Kidney (tissue), 14 donors: Measurements from ENCODE around the gene ABCB6. TPM values are rescaled to one million over a fixed set of nuclear protein-coding genes. Genes with fewer than 3 reads are reported as not detected.

ENCODE experiments used
- DNase-seq, 5 donors: peaks; one replicate each; pipeline ENCODE4 v3.0.0-alpha.2; 2013 to 2020
- FAIRE-seq: peaks from 2 replicates; lab custom pipeline; 2012; peaks lifted over from hg19 to GRCh38; lab: Jason Lieb, UNC
- H3K27ac ChIP-seq, 2 donors: one replicate each; pipeline ENCODE4 v1.7.0; 2013; ENCODE audit warnings: low read depth in 2 of 2, low read length in 2 of 2, inconsistent platforms in 1 of 2
- H3K27me3 ChIP-seq: one replicate; pipeline ENCODE4 v1.7.1; 2013; ENCODE audit warnings: low read length, inconsistent platforms; ENCODE audit not compliant: control insufficient read depth, insufficient read depth
- H3K36me3 ChIP-seq, 3 donors: one replicate each; pipeline versions ENCODE4 v1.7.0 to v1.7.1; 2013; ENCODE audit warnings: low read length in 3 of 3, control low read depth in 1 of 3, inconsistent platforms in 1 of 3; ENCODE audit not compliant: insufficient read depth in 3 of 3, control insufficient read depth in 2 of 3
- H3K4me1 ChIP-seq, 3 donors: one replicate each; pipeline versions ENCODE4 v1.7.0 to v1.7.1; 2013; ENCODE audit warnings: low read length in 3 of 3, inconsistent platforms in 1 of 3, low read depth in 1 of 3; ENCODE audit not compliant: control insufficient read depth in 2 of 3, insufficient read depth in 2 of 3
- H3K4me3 ChIP-seq, 3 donors: one replicate each; pipeline versions ENCODE4 v1.7.0 to v1.8.1; 2013; ENCODE audit warnings: low read length in 3 of 3, control low read depth in 1 of 3, inconsistent platforms in 1 of 3
- H3K9ac ChIP-seq, 3 donors: one replicate each; pipeline versions ENCODE4 v1.7.0 to v1.7.1; 2013; ENCODE audit warnings: low read length in 3 of 3, control low read depth in 1 of 3, inconsistent platforms in 1 of 3
- H3K9me3 ChIP-seq, 3 donors: one replicate each; pipeline versions ENCODE4 v1.7.0 to v1.7.1; 2013; ENCODE audit warnings: low read length in 3 of 3, control low read depth in 1 of 3, inconsistent platforms in 1 of 3; ENCODE audit not compliant: control insufficient read depth in 2 of 3, insufficient read depth in 1 of 3
- CTCF ChIP-seq: IDR thresholded peaks from 3 replicates; pipeline ENCODE4 v1.5.1; 2012; ENCODE audit warnings: mild to moderate bottlenecking, moderate library complexity, borderline replicate concordance; ENCODE audit not compliant: insufficient read depth; ENCODE audit errors: extremely low read depth
- intact Hi-C: fragments of 100-400 bp; cut with DNase I; formaldehyde crosslinking; loops from one replicate; pipeline ENCODE4 v1.11.1; 2022
- polyA plus RNA-seq: library from polyadenylated mRNA; stranded (reverse); fragments of 350-450 nt; fragmentation: Illumina TruSeq; extraction: RNeasy Lipid Tissue Mini Kit (QIAGEN cat#74804); gene quantifications from one replicate; pipeline ENCODE4 v1.2.3, GENCODE V29; 2014; ENCODE audit warnings: low read depth, low replicate concordance; ENCODE audit not compliant: insufficient read depth
- total RNA-seq: library from RNA; stranded (reverse); fragmentation: NEBNext Ultra II Directional; extraction: Animal tissue kit (Norgen Biotek cat#: 25700); gene quantifications from one replicate; pipeline ENCODE4 v1.2.1, GENCODE V29; 2021
- donor health status: control.
- donor health status: control.
- donor health status: control.
- donor health status: control.
- donor health status: control.
- donor health status: DM: yes; HTN: yes; CAD: no.
- donor health status: Normal renal cell carcinoma (clear cell type).

The ABCB6 gene
- total and polyA plus RNA-seq, 2 donors from 2014 or later: 17.8 to 53.6 TPM

GRCh38 chr2:219160186-219161017 is 58.4 kb downstream of the ABCB6 start, which contains the start of gene NHEJ1:
Gene NHEJ1, minus strand, starts transcription at chr2:219160815. Its CDS starts 2,453 bp downstream, at chr2:219158362.
- Histone ChIP-seq H3K36me3 (peaks cover 0 to 3% (median 0%) of the 10 kb centered on the region in 3 donors), H3K27ac (peak within 1 kb of the TSS; percentile 92 to 95), H3K27me3 (no peaks in the 10 kb centered on the region), H3K4me3 (peak within 1 kb of the TSS; percentile 68 to 69 (median 69)), H3K9me3 (no peaks in the 10 kb centered on the region), H3K9ac (peak within 1 kb of the TSS; percentile 41 to 53 (median 44)), H3K4me1 (peaks cover 0 to 3% (median 0%) of the 10 kb centered on the region in 3 donors)
- TF ChIP-seq CTCF: peak; percentile 95
- DNase-seq: peak; percentile 96 to 98 (median 97)
- intact Hi-C loops: loop anchor here (10.0 kb wide), 1 partner anchor 124 kb away; no protein-coding TSS in a partner anchor
- no peak for FAIRE-seq

Other genes with a start within 250 kb of the ABCB6 start
- not detected for gene FEV, start 233.8 kb downstream of the ABCB6 start, total RNA-seq
- gene FEV, start 233.8 kb downstream of the ABCB6 start, polyA plus RNA-seq: not detected
- gene CRYBA2, start 225.5 kb downstream of the ABCB6 start, total RNA-seq: not detected
- gene CRYBA2, start 225.5 kb downstream of the ABCB6 start, polyA plus RNA-seq: not detected
- gene CFAP65, start 177.4 kb downstream of the ABCB6 start, total RNA-seq: 2.0 TPM
- gene CFAP65, start 177.4 kb downstream of the ABCB6 start, polyA plus RNA-seq: 0.73 TPM
- gene IHH, start 158.0 kb downstream of the ABCB6 start, total RNA-seq: 0.88 TPM
- 3.1 TPM for gene IHH, start 158.0 kb downstream of the ABCB6 start, polyA plus RNA-seq
- 17.5 TPM for gene NHEJ1, start 58.1 kb downstream of the ABCB6 start, total RNA-seq
- 17.7 TPM for gene NHEJ1, start 58.1 kb downstream of the ABCB6 start, polyA plus RNA-seq
- 2.8 TPM for gene SLC23A3, start 48.9 kb downstream of the ABCB6 start, total RNA-seq
- gene SLC23A3, start 48.9 kb downstream of the ABCB6 start, polyA plus RNA-seq: 10.9 TPM
- gene CNPPD1, start 42.0 kb downstream of the ABCB6 start, total RNA-seq: 97.5 TPM
- gene CNPPD1, start 42.0 kb downstream of the ABCB6 start, polyA plus RNA-seq: 131 TPM
- 106 TPM for gene RETREG2, start 40.7 kb downstream of the ABCB6 start, total RNA-seq
- 112 TPM for gene RETREG2, start 40.7 kb downstream of the ABCB6 start, polyA plus RNA-seq
- 44.8 TPM for gene ZFAND2B, start 12.2 kb downstream of the ABCB6 start, total RNA-seq
- gene ZFAND2B, start 12.2 kb downstream of the ABCB6 start, polyA plus RNA-seq: 72.6 TPM
- gene ATG9A, start 10.7 kb upstream of the ABCB6 start, total RNA-seq: 41.5 TPM
- 24.0 TPM for gene ATG9A, start 10.7 kb upstream of the ABCB6 start, polyA plus RNA-seq
- 48.9 TPM for gene ANKZF1, start 10.8 kb upstream of the ABCB6 start, total RNA-seq
- gene ANKZF1, start 10.8 kb upstream of the ABCB6 start, polyA plus RNA-seq: 26.6 TPM
- gene GLB1L, start 26.5 kb upstream of the ABCB6 start, total RNA-seq: 20.6 TPM
- gene GLB1L, start 26.5 kb upstream of the ABCB6 start, polyA plus RNA-seq: 19.7 TPM
- gene STK16, start 26.5 kb upstream of the ABCB6 start, total RNA-seq: 29.9 TPM
- gene STK16, start 26.5 kb upstream of the ABCB6 start, polyA plus RNA-seq: 53.8 TPM
- 0.98 TPM for gene TUBA4B, start 34.3 kb upstream of the ABCB6 start, total RNA-seq
- gene TUBA4B, start 34.3 kb upstream of the ABCB6 start, polyA plus RNA-seq: 15.4 TPM
- 49.4 TPM for gene TUBA4A, start 35.0 kb upstream of the ABCB6 start, total RNA-seq
- 156 TPM for gene TUBA4A, start 35.0 kb upstream of the ABCB6 start, polyA plus RNA-seq
- 94.3 TPM for gene DNAJB2, start 60.4 kb upstream of the ABCB6 start, total RNA-seq
- gene DNAJB2, start 60.4 kb upstream of the ABCB6 start, polyA plus RNA-seq: 128 TPM
- gene PTPRN, start 90.4 kb upstream of the ABCB6 start, total RNA-seq: not detected
- gene PTPRN, start 90.4 kb upstream of the ABCB6 start, polyA plus RNA-seq: not detected
- not detected for gene RESP18, start 113.8 kb upstream of the ABCB6 start, total RNA-seq
- not detected for gene RESP18, start 113.8 kb upstream of the ABCB6 start, polyA plus RNA-seq
- 53.3 TPM for gene DNPEP, start 169.0 kb upstream of the ABCB6 start, total RNA-seq
- 71.0 TPM for gene DNPEP, start 169.0 kb upstream of the ABCB6 start, polyA plus RNA-seq
- 74.2 TPM for gene DES, start 199.4 kb upstream of the ABCB6 start, total RNA-seq
- gene DES, start 199.4 kb upstream of the ABCB6 start, polyA plus RNA-seq: 30.0 TPM
- 26.6 TPM for gene SPEG, start 215.9 kb upstream of the ABCB6 start, total RNA-seq
- gene SPEG, start 215.9 kb upstream of the ABCB6 start, polyA plus RNA-seq: 13.1 TPM